HG03378 (cell line): ENCODE results near the gene PDE9A.

Experiments
- ATAC-seq: cut with Tn5 transposase; IDR thresholded peaks from one replicate; pipeline ENCODE4 v1.9.1; 2021; ENCODE audit warnings: mild to moderate bottlenecking, moderate library complexity; ENCODE audit not compliant: unreplicated experiment

Gene PDE9A

DNA sequence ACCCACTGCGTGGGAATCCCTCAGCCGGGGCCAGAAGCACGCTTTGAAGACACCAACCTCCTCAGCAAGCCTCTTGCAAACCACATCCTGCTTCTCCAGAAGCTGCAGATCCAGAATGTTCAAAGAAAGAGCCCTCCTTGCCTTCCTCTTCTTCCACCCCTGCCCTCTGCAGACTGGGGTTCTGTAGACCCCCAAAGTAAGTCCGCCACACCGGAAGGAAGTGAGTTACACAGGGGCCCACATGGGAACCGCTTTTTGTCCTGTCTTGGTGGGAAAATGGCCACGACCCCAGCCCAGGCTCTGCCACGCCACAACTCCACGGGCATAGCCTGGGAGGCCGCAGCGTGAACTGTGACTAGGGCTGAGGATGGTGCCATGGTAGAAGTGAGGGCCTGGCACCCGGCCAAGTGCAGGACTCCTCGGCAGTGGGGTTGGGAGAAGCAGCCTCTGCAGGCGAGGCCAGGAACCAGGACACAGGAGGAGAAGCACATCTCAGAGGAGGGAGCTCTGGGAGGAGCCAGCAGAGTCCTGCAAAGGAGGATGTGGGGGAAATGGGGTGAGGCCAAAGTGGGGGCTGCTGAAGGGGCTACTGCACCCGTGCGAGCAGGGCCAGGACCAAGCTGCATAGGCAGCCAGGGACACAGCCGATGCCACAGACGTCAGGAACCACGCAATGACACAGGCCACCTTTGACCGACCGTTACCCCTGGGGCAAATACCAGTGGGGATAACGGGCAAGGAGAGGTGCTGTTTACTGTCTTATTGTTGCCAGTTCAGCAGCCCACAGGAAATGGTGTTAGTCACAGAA is 30.9 kb downstream of the PDE9A start:
- no peak for ATAC-seq

DNA sequence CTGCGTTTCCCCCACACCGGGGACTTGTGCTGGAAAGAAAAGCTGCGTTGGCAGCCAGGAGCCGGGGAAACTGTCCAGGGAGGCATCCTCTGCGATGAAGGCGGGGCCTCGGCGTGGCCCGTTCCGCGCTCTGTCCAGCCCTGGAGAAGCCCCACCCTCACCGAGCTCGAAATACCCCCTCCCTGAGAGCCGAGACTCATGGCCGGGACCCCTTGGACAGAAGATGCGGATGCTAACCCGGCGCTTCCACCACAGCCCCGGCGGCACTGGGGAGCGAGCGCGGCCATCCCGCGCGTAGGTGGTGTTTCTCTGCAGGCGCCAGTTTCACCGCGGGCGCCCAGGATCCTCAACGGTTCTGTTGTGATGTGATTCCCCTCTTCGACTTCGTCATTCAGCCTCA is 31.6 kb downstream of the PDE9A start:
- no peak for ATAC-seq

DNA sequence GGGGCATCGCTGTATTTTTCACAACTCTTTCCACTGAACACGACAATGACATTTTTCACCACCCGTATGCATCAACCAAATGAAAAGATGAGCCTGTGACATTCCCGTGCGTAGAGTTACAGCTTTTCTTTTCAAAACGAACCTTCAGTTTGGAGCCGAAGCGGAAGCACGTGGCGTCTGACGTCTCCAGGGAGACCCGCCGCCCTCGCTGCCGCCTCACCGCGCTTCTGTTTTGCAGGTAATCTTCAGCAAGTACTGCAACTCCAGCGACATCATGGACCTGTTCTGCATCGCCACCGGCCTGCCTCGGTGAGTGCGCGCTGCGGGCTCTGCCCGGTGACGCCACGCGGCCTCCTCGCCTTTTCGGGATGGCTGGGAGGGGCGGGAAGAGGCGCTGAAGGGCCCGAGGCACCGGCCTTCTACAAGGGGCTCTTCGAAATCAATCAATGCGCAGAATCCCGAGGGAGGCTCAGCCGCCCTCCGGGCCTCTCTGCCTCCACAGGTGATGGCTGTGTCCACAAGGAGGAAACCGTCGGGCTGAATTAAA is 32.6 kb downstream of the PDE9A start:
- no peak for ATAC-seq

DNA sequence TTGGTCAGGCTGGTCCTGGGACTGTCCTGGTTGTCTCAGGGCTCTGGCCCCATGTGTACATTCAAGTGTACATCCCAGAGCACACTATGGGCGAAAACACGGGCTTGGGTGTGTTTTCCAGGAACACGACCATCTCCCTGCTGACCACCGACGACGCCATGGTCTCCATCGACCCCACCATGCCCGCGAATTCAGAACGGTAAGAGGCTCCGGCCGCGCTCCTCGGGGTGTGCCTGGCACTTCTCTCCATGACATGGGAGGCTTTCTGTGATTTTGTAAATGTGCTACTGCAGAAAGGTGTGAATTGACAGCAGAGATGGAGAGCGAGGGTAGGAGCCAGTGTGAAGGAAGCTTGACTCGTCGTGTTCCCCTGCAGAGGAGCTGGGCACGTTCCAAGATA is 34.4 kb downstream of the PDE9A start:
- ATAC-seq, result no peak

DNA sequence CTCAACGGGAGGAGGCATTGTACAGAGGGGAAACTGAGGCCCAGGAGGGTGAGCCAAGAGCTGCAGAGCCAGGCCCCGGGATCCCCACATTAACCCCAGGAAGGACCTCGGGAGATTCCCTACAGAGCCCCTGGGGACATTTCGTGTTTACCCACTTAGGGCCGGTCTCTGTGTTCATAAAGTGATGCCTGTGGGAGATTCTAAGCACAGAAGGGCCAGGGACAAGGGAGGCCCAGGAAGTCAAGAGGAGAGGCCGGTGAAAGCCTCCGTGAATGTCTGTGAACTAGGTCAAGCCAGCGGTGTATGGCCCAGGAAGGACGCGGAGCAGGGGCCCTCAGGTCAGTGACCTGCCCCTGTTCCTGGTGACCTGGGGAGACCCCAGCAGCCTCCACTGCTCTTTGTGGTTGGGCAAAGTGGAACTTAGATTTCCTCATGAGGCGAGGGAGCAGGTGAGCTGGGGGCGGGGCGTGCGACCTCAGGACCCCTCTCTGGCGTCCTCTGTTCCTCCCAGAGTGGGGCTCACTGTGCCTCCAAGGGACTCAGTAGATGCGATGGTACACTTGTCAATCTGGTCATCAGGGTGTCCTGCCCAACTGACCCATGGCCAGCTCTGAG is 34.9 kb downstream of the PDE9A start:
- no peak for ATAC-seq

DNA sequence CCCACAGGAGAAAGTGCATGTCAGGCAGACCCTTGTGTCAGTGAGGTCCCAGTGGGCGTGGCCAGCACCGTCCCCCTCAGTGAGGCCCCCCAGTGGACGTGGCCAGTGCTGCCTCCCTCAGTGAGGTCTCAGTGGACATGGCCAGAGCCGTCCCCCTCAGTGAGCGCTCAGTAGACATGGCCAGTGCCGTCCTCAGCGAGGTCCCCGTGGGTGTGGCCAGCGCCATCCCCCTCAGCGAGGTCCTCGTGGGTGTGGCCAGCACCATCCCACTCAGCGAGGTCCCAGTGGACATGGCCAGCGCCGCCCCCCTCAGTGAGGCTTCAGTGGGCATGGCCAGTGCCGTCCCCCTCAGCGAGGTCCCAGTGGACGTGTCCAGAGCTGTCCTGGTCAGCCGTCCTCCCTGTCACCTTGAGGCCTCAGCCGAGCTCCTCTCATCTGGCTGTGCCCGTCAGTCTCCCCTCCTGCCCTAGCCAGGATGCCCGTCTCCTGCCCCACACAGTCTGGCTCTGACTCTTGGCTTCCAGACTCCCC is 35.5 kb downstream of the PDE9A start:
- no peak for ATAC-seq

DNA sequence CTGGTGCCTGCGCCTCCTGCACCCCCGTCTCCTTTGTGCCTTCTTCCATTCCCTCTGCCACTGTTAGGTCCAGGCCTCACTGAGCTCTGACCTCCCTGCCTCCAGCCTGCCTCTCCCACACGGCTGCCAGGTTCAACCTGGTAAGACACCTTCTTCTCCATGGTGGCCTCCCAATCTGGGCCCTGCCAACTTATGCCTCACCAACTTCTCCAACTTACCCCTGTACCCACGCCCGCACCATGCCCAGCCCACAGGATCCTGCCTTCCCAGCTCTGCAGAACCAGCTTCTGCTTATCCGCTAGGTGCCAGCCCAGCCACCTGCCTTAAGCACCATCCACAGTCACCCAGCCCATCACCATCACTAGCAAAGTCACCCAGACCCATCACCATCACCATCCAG is 37.2 kb downstream of the PDE9A start:
- no peak for ATAC-seq

DNA sequence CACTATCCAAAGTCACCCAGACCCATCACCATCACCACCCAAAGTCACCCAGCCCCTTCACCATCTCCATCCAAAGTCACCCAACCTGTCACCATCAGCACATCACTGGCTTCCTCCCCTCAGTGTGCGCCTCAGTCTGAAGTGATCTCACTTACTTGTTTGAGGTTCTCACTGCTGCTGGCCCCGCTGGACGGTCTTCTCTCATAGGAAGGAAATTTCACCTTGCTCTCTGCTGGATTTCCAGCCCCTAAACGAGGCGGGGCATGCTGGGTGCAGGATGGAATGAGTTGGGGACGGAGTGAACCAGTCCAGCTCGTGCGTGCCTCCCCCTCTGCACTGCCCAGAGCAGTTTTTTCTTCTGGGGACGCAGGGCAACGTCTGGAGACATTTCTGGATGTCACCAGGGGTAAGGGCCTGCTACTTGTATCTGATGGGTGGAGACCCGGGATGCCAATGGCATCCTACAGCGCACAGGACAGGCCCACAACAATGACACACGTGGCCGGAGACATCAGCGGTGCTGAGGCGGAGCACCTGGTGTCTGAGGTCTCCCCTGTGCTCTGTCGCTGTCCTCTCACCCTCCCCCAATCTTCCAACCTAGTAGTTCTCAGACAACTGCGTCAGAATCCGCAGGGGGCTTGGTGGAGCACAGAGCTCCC is 38.6 kb downstream of the PDE9A start:
- no peak for ATAC-seq

DNA sequence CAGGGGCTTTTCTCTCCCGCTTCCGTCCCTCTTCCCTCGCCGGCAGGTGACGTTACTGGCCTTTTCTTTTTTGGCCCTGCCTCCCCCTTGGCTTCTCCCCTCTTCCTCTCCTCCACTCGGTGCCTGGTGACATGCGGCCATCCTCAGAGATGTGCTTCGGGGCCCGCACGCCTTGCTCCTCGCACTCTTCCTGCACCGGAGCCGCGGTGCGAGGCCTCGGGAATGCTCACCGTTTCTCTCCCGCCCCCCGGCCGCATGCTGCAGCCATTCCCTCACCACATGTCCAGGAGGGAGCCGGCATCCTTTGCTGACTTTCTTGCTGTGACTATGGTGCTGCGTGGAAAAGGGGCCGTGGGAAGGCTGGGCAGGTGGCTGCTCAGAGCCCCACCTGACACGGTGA is 39.3 kb downstream of the PDE9A start:
- no peak for ATAC-seq

DNA sequence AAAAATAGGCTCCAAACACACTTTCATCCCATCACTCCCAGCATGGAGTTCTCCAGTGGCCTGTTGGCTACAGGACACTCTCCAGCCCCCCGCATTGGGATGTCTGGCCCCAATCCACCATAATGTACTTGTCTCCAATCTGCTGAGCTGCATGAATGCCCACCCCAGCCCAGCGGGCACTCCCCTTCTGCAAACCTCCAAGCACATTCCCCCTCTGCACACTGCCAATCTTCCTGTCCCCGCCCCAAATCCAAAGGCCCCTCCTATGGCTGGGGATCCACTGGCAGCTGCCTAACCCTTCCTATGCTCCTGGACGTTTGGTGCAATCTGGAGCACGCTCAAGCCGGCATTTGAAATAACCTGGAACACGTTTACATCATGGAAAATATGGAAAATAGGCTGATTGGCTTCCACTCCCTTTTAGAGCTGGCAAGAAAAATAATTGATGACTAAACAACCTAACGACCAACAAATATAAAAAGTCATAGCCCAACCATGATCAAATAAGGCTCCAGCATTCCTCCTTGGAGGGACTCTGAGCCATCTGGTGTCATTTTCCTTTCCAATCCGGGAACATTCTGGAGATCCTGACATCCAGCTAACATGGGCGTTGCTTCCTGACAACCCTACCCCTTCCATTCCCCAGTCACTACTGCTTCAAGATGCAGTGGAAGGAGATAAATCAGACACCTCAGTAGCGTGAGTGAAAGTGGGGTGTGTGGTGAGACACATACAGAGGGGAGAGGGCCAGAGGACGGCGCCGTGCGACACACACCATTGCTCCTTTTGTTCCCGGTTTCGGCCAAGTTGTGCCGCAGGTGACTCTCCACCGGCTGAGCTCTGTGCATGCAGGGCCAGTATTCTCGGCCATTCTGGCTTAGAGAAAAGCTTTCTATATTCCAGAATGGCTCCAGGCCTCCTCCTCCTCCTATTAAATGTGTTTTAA is 41.6 kb downstream of the PDE9A start:
- no peak for ATAC-seq

DNA sequence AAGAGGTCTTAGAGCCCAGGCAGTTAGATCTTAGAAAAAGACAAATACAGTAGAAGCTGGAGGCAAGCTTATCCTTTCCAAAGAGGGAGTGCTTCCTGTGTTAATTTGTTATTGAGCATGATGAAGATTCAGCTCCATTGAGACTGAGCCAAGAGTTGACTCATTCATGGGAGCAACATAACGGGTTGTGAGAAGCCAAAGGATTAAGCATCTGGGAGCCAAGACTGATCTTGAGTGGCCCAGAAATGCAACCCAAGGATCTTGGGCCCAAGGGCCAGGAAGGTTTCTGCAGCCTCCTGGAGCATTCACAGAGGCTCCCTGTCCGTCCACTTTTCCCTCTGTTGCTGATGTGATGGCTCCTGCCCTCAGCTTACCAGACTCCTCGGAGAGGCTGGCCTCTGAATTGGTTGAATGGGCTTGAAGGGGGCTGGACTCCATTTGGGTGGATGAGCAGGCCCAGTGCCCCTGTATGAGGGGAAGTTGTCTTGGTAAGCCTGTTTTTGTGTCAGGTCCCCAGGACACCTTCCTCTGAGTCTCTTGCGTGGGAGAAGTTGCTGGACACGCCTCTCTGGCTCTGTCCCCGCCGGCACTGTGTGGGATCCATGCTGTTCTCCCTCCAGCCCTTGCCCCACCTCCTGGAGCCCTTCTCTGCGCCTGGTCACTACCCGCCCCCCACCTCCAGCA is 42.4 kb downstream of the PDE9A start:
- ATAC-seq, result no peak

DNA sequence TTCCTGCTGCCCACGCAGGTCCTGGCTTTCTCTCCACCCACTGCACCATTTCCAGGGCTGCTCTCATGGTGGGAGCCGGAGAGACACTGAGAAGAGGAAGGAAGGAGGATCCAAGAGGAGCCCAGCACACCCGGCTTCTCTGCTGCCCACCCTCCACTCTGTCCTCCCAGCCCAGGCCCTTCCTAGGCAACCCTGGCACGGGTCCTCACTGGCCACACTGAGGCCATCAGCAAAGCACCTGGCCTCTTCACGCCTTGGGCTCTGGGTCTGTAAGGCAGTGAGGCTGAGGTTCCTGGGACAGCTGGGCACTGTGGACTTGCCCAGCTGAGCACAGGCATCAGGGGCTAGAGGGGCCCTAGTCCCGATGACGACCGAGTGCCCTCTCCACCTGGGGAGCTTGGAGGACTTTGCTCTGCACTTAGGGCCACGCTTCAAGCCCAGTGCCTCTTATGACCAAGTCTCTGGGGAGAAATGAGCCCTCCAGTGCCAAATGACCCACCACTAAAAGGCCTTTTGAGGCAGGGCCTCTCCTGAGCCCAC is 43.1 kb downstream of the PDE9A start:
- ATAC-seq, result no peak

DNA sequence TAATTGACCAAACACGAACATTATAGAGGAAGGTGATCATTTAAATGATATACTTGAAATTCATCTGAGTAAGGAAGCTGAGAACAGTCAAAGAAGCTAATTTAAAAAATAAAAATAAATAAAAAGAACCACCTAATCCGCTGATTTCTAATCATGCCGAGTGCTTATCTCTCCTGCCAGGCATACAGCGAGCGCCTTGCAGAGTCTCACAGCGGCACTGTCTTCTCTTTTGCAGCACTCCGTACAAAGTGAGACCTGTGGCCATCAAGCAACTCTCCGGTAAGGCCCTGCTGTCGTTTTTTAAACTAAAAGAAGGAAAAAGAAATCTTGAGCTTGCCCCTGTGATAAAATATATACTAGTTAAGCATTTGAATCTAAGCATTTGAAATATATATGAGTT is 45.3 kb downstream of the PDE9A start:
- no peak for ATAC-seq

DNA sequence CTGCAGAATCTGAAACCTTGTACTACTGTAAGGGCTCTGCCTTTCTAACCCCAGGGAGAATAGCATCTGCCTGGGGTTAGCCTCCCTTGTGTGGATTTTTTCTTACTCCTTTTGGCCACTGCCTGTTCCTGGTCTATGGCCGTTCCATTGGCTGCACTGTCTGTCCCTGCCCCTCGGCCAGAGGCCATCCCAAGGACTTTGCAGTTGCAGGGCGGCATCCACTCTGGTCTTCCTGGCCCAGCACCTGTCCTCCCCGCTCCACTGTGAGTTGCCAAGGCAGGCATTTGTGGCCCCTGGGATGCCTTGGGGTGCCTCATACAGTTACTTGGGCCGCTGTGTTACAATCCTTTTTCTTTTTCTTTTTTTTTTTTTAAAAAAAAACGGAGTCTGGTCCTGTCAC is 45.8 kb downstream of the PDE9A start:
- ATAC-seq, result no peak

DNA sequence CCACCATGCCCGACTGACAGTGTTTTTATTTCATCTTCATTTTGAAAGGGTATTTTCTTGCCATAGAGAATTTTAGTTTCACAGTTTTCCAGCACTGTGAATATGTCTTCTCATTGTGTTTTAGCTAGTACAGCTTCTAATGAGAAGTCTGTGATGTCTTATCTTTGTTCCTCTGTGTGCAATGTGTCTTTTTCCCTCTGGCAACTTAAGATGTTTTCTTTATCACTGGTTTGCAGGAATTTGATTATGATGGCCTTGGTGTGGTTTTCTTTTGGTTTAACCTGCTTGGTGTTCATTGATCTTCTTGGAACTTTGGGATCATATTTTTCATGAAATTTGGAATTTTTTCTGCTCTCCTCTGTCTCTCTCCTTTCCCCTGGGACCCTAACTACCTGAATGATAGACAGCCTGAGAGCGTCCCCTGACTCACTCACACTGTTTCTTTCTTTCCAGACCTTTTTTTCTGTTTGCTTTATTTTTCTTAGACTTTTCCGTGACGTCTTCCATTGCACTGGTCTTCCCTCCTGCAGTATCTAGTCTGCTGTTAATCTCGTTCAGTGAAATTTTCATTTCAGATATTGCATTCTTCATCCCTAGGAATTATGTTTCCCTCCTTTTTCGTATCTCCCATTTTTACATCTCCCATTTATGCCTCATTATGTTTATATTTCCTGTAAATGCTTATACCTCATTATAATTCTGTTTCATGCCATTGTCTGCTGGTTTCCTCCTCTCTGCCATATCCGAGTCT is 48.5 kb downstream of the PDE9A start:
- ATAC-seq, result no peak

DNA sequence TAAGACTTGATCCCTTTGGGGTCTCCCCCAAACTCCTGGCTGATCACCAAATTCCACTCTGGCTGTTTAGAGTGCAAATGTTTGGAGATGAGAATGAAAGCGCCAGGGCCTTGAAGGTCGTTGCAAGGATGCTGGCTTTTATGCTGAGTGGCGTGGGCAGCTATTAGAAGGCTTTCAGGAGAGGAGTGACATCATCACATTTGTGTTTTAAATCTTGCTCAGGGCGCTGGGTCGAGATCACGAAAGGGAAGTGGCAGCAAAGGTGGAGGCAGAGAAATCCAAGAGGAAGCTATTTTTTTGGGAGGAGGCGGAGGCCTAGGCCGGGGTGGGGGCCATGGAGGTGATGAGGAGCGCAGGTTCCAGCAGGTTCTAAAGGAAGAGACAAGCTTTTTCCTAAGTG is 49.3 kb downstream of the PDE9A start:
- ATAC-seq, result no peak

DNA sequence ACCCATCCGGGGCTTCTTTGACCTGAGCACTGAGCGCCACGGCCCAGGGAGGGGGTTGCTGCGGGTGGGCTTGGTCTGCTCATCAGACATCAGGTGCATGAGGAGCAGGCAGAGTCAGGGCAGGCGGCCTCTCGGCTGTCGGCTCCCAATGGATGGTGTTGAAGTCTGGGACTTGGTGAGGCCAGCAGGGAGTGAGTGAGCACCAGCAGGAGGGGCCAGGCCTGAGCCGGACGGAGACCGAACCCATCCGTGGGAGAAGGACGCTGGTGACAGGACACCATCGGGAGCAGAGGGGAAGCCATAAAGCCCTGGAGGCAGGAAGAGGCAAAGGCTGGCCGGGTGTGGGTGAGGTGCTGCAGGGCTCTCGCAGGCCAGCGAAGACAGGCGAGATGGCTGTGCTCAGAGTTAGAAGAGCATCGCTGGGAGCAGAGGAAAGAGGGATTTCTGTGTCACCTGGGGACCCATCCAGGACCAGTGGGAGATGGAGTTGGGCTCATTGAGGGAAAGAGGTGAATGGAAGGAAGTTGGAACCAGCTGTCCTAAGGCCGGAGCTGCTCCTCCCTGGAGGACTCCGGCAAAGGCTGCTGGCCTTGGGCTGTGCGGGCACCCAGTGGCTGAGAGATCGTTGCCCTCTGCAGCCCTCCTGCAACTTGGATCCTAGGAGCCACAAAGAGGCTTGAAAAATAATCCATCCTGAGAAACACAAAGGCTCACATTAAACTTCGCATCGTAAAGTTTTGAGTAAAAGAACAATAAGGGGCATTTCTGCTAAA is 49.9 kb downstream of the PDE9A start:
- ATAC-seq, result no peak

DNA sequence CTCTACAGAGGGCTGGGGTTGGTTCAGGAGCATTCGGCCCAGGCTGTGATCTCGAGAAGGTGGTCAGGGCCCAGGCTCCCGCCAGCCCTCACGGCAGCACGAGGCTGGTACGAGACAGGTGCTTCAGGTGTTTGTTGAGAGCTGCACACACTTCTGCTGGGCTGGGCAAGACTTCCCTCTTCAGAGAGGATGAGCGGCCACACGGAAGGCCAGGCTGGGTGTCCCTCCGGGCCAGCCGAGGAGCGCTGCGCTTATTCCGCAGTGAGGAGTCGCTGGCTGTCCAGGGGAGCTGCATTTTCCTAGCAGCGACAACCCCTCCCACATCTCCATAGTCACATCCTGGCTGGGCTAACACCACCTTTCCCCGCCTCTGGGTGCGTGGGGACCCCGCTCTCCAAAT is 50.5 kb downstream of the PDE9A start:
- no peak for ATAC-seq
